WERI-Rb-1 (cell line): ENCODE measurements around the gene IRF2.

Experiments
- DNase-seq: peaks from one replicate; pipeline ENCODE4 v3.0.0-alpha.2; 2020
- H3K27ac ChIP-seq: fragments of 250-450 bp; sonication (Bioruptor Pico); 2 replicates; pipeline ENCODE4 v1.5.1; 2020; ENCODE audit warnings: mild to moderate bottlenecking, moderate library complexity
- H3K27me3 ChIP-seq: fragments of 250-450 bp; sonication (Bioruptor Pico); 2 replicates; pipeline ENCODE4 v1.5.1; 2021; ENCODE audit warnings: mild to moderate bottlenecking, low read depth, moderate library complexity; ENCODE audit not compliant: insufficient read depth, severe bottlenecking
- H3K36me3 ChIP-seq: fragments of 250-450 bp; sonication (Bioruptor Pico); 2 replicates; pipeline ENCODE4 v1.5.1; 2020; ENCODE audit warnings: mild to moderate bottlenecking, moderate library complexity
- H3K4me3 ChIP-seq: 2 replicates; pipeline ENCODE4 v1.5.1; 2011; ENCODE audit warnings: low read depth, mild to moderate bottlenecking, control low read depth, low read length
- H3K9me3 ChIP-seq: fragments of 250-450 bp; sonication (Bioruptor Pico); 2 replicates; pipeline ENCODE4 v1.5.1; 2021; ENCODE audit warnings: mild to moderate bottlenecking, moderate library complexity; ENCODE audit not compliant: severe bottlenecking
- CTCF ChIP-seq: IDR thresholded peaks from 2 replicates; pipeline ENCODE4 v1.5.1; 2011; ENCODE audit warnings: low read depth, mild to moderate bottlenecking, control low read depth, inconsistent platforms, low read length

Gene IRF2

GRCh38 chr4:184499996-184500395 lies 25.6 kb upstream of the IRF2 start:
- Histone ChIP-seq H3K27ac (no peak overlapping the region), H3K9me3 (peaks cover 3% of the 10 kb centered on the region), H3K27me3 (no peaks in the 10 kb centered on the region), H3K36me3 (no peaks in the 10 kb centered on the region), H3K4me3 (no peak overlapping the region)
- no peak for TF ChIP-seq CTCF
- DNase-seq, result no peak

GRCh38 chr4:184498598-184498997 lies 24.2 kb upstream of the IRF2 start:
- peaks cover 3% of the 10 kb centered on the region for H3K9me3 ChIP-seq
- H3K27ac ChIP-seq, result no peak overlapping the region
- TF ChIP-seq CTCF, result no peak
- H3K36me3 ChIP-seq, result no peaks in the 10 kb centered on the region
- no peak for DNase-seq
- no peaks in the 10 kb centered on the region for H3K27me3 ChIP-seq
- no peak overlapping the region for H3K4me3 ChIP-seq

GRCh38 chr4:184489771-184490170 lies 15.4 kb upstream of the IRF2 start:
- H3K9me3 ChIP-seq, result no peaks in the 10 kb centered on the region
- no peak for DNase-seq
- no peaks in the 10 kb centered on the region for H3K36me3 ChIP-seq
- no peak overlapping the region for H3K4me3 ChIP-seq
- H3K27me3 ChIP-seq, result no peaks in the 10 kb centered on the region
- no peak for TF ChIP-seq CTCF
- no peak overlapping the region for H3K27ac ChIP-seq

GRCh38 chr4:184487503-184487902 lies 13.2 kb upstream of the IRF2 start:
- H3K36me3 ChIP-seq, result no peaks in the 10 kb centered on the region
- TF ChIP-seq CTCF, result no peak
- DNase-seq, result no peak

GRCh38 chr4:184485279-184485678 lies 10.9 kb upstream of the IRF2 start:
- Histone ChIP-seq H3K4me3 (no peak overlapping the region), H3K27me3 (no peaks in the 10 kb centered on the region), H3K36me3 (no peaks in the 10 kb centered on the region), H3K27ac (no peak overlapping the region), H3K9me3 (peaks cover 3% of the 10 kb centered on the region)
- no peak for DNase-seq
- TF ChIP-seq CTCF, result no peak

More at GRCh38 chr4:184487503-184487902, 13.2 kb upstream of the IRF2 start:
- Histone ChIP-seq H3K27ac (no peak overlapping the region), H3K27me3 (no peaks in the 10 kb centered on the region), H3K9me3 (peaks cover 3% of the 10 kb centered on the region), H3K4me3 (no peak overlapping the region)

- TF ChIP-seq CTCF, result no peak
- no peak for DNase-seq
- Histone ChIP-seq H3K36me3 (no peaks in the 10 kb centered on the region), H3K9me3 (peaks cover 3% of the 10 kb centered on the region), H3K4me3 (no peak overlapping the region), H3K27me3 (no peaks in the 10 kb centered on the region), H3K27ac (no peak overlapping the region)
Measured at GRCh38 chr4:184481544-184481943, 7.2 kb upstream of the IRF2 start.
